ENCODE results near the gene ELOVL5.
A peak's percentile ranks its signal among the peaks of the same experiment; 100 is the strongest.
"Not testable (repeated sequence)": the region's sequence is repeated elsewhere in the genome, so short reads cannot be mapped to it uniquely, and the experiment has no call there.

ELOVL5 gene

GRCh38 chr6:53327017-53327395, 21.7 kb downstream of the ELOVL5 start:
- no peak for DNase-seq

DNA sequence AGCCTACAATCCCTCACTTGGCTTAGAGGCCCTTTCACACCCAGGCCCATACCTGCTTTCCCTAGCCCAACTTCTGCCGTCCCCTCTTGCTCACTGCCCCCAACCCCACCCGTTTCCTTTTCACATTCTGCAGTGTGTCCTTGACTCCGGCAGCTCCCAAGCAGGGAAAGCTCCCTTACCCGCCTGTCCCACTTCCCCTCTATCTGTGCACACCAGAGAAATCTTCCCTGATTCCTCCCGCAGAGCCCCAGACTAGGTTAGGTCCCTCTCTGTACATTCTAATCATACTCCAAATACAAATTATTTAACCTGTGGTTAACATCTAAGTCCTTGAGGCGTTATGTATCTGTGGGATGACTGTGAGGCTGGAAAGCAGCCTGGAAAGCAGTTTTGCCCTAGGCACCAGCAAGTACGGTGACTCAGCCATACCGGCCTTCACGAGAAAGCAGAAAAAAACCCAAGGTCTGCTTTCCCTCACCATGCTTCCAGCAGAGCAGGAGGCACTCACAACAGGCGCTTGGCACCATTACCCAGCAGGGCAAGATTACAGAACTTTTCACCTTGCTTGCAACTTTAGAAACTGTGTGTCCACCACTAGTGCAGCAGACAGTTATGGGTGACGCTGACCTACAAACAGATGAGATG, 22.3 kb downstream of the ELOVL5 start:
- DNase-seq, result peak in 1 of 2 experiments; percentile 42

GRCh38 chr6:53325785-53326184, 23.0 kb downstream of the ELOVL5 start:
- no peak for DNase-seq

- no peak for DNase-seq
Observed at GRCh38 chr6:53322188-53323029, 26.3 kb downstream of the ELOVL5 start.

DNA sequence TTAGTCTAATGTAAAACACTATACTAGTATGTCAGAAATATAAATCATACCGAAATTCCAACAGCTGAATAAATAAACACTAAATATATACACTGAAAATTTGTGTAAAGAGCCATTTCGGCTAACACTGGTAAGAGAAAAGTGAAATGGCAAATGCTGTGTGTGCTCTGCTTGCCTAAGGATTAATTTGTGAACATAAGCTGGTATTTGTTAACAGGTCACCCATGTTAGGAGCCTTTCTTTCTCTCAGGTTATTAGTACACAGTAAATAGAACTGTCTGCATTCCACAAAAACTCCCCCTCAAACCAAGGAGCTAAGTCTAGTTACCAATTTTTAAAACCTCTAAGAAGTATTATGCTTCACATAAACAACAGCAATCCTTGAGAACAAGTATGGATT, 27.0 kb downstream of the ELOVL5 start:
- DNase-seq, result no peak

- DNase-seq, result no peak
Observed at GRCh38 chr6:53320964-53321363, 27.8 kb downstream of the ELOVL5 start.

- no peak for DNase-seq
Observed at GRCh38 chr6:53318429-53318828, 30.3 kb downstream of the ELOVL5 start.

- no peak for DNase-seq
Observed at GRCh38 chr6:53317861-53318260, 30.9 kb downstream of the ELOVL5 start.

DNA sequence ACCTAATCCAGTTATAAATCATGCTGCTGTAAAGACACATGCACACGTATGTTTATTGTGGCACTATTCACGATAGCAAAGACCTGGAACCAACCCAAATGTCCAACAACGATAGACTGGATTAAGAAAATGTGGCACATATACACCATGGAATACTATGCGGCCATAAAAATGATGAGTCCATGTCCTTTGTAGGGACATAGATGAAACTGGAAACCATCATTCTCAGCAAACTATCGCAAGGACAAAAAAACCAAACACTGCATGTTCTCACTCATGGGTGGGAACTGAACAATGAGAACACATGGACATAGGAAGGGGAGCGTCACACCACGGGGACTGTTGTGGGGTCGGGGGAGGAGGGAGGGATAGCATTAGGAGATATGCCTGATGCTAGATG, 31.5 kb downstream of the ELOVL5 start:
- not testable (repeated sequence) for DNase-seq

DNA sequence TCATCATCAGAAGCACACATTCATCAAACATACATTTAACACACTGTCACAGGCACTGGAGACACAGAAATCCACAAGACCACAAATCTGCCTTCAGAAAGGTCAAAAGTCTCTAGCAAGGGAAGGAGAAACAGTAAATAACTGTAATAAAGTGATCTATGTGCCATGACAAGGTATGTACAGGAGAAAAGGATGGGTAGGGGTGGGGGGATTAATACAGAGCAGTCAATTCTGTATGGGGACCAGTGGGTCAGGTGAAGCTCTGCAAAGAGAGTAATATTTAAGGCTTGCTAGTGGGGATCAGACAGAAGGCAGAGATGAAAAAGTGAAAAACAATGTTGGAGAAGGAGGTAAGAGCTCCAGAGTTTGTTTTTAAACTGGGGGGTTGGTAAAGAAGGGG, 32.6 kb downstream of the ELOVL5 start:
- no peak for DNase-seq

DNA sequence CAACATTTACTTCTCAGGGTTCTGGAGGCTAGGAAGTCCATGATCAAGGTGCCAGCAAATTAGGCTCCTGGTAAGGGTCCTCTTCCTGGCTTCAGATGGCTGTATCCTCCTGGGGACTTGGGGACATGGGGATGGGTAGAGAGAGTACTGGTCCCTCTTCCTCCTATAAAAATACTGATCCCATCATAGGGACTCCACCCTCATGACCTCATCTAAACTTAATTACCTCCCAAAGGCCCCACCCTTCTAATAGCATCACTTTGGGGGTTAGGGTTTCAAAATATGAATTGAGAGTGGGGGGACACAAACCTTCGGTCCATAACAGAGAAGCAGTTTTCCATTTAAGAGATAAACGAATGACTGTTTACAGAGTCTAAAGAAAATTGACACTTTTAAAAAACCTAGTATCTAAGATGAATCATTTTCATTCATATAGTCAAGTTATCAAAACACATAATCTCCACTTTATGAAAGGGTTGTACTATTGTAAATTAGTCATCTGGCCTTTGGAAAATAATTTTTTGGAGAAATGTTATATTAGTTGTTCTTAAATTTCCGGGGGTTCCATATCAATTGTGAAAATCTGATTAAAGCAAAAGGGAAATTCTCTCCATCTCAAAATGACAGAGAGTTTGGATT, 33.5 kb downstream of the ELOVL5 start:
- DNase-seq, result no peak

DNA sequence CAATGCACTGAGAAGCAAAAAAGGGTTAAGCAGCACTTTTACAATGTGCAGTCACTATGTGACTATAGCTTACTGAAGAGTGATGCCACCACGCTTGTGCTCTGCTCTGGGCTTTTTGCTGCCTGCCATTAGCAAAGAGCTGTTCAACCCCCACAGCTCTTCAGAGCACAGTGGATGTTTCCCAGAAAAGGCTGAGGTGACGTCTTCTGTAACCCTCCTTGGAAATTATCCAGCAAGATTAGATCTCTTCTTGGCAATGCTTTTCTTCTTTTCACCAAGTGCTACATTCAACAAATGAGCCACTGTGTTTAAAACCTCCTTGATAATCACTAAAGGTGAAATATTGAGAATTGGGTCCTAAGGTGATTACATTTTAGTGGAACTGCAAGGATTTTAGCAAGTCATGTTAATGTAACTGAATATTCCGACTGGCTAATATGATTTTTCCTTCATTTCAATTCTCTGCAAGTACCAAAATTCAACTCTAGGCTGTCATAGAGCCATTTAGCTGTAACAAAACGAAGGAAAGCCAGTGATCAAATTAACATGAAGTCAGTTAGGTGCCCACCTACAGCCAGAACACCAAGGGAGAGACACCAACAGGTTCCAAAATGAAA, 34.9 kb downstream of the ELOVL5 start:
- no peak for DNase-seq

- DNase-seq, result no peak
Observed at GRCh38 chr6:53312355-53312754, 36.4 kb downstream of the ELOVL5 start.

DNA sequence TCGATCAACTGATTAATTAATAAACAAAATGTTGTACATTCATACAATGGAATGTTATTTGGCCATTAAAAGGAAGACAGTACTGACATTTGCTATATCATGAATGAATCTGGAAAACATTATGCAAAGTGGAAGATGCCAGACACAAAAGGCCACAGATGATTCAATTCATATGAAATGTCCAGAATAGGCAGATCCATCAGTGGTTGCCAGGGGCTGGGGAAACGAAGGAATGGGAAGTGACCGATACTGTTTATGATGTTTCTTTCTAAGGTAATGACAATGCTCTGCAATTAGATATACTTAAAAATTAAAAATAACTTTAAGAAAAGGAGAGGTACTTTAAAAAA, 37.2 kb downstream of the ELOVL5 start:
- DNase-seq, result no peak

- DNase-seq, result no peak
Observed at GRCh38 chr6:53310771-53311585, 37.8 kb downstream of the ELOVL5 start.

DNA sequence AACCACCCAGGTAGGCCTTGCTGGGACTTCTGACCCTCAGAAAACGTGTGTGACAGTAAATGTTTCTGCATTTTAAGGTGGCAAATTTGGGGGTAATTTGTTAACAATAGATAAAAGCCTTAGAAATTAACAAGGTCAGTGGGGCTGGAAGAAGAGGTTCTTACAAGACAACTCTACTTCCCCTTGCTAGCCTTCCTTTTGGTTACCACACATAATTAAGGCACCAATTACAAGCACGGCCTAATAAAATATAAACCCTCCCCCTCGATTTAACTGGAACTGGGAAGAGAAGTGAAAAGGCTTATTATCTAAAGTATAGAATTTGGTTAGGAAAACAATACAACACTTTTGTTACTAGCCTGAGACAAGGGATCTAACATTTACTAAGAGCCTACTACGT, 38.8 kb downstream of the ELOVL5 start:
- no peak for DNase-seq

GRCh38 chr6:53309059-53309900, 39.5 kb downstream of the ELOVL5 start:
- no peak for DNase-seq

GRCh38 chr6:53306819-53307347, 41.9 kb downstream of the ELOVL5 start:
- peak in 1 of 2 experiments; percentile 56 for DNase-seq

GRCh38 chr6:53306217-53306616, 42.5 kb downstream of the ELOVL5 start:
- DNase-seq, result not testable (repeated sequence)

- DNase-seq, result not testable (repeated sequence)
Observed at GRCh38 chr6:53305506-53306005, 43.2 kb downstream of the ELOVL5 start.

- not testable (repeated sequence) for DNase-seq
Observed at GRCh38 chr6:53304953-53305352, 43.8 kb downstream of the ELOVL5 start.
